Activated T-cell treated with anti-CD3 and anti-CD28 coated beads, Interleukin-2, amount 50 U/mL, for 4 hours (primary cell): ENCODE data around the gene ARID5A. TPM values are rescaled to one million over a fixed set of nuclear protein-coding genes. Genes with fewer than 3 reads are reported as not detected.

Experiments
- ATAC-seq, 2 donors: fragments of 200-7000 bp; cut with Tn5 transposase; one replicate each; pipeline ENCODE4 v1.10.0; 2021
- DNase-seq: peaks from one replicate; pipeline ENCODE4 v3.0.0-alpha.2; 2020
- H3K27me3 Mint-ChIP-seq: one replicate; pipeline ENCODE4 v1.8.0; 2021; ENCODE audit warnings: low read depth, mixed read lengths
- H3K36me3 Mint-ChIP-seq: one replicate; pipeline ENCODE4 v1.8.0; 2022; ENCODE audit warnings: mixed read lengths; ENCODE audit not compliant: insufficient read depth
- H3K4me1 Mint-ChIP-seq: one replicate; pipeline ENCODE4 v1.8.0; 2021; ENCODE audit warnings: low read depth, mixed read lengths
- H3K4me3 Mint-ChIP-seq: one replicate; pipeline ENCODE4 v1.8.0; 2021; ENCODE audit warnings: mild to moderate bottlenecking, moderate library complexity, mixed read lengths
- H3K9me3 Mint-ChIP-seq: one replicate; pipeline ENCODE4 v1.8.0; 2021; ENCODE audit warnings: mixed read lengths
- total RNA-seq, 3 donors: library from RNA; stranded (reverse); gene quantifications; one replicate each; pipeline ENCODE4 v1.2.1, GENCODE V29; 2021

Gene ARID5A
- total RNA-seq, 3 donors from 2014 or later: 131 to 169 (median 132) TPM

- DNase-seq: peak; percentile 76
- H3K9me3 Mint-ChIP-seq: no peaks in the 10 kb centered on the region
- peak; percentile 49 to 51 for ATAC-seq
- peak overlapping the region; percentile 95 for H3K4me3 Mint-ChIP-seq
- H3K27me3 Mint-ChIP-seq: no peaks in the 10 kb centered on the region
- peaks cover 20% of the 10 kb centered on the region for H3K36me3 Mint-ChIP-seq
- peaks cover 59% of the 10 kb centered on the region for H3K4me1 Mint-ChIP-seq
Observed at GRCh38 chr2:96537066-96537733, 648 bp downstream of the ARID5A start.

DNA sequence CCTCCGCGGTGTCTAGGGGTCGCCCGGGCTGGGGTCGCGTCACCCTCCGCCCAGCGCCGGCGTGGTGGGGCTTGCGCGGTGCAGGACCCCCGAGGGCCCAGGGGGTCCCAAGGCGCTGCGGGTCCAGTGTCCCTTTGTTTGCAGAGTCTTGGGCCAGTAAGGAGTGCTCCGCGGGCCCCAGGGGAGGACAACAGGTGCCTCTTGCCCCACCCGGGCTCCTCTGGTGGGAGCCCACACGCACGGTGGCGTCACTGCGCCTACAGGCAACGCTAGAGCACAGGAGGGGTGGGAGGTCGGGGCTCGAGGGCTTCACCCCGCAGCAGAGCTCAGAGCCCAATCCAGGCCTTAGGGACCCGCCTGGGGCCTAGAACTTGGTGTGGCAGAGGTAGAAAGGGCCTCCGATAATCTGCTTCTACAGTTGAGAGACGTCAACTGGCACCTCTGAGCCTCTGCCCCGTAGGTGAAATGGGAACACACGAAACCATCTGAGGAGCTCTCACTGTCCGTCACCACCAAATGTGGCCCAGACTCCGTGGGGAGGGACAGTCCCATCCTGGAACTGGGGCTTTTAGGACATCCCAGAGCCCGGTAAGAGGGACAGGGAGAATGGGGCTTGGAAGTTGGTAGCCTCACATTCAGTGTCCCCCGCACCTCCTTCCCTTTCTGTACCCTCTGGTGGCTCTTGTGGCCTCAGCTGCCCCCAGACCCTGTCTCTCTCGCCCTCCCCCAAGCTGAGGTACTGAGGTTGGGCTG is 1.4 kb downstream of the ARID5A start:
- ATAC-seq (peak; percentile 8 to 10), DNase-seq (peak; percentile 57)
- H3K4me3 Mint-ChIP-seq: peak overlapping the region; percentile 95
- H3K27me3 Mint-ChIP-seq: no peaks in the 10 kb centered on the region
- H3K4me1 Mint-ChIP-seq: peaks cover 59% of the 10 kb centered on the region
- peaks cover 23% of the 10 kb centered on the region for H3K36me3 Mint-ChIP-seq
- no peaks in the 10 kb centered on the region for H3K9me3 Mint-ChIP-seq

GRCh38 chr2:96538487-96539214 is 2.1 kb downstream of the ARID5A start:
- Mint-ChIP-seq H3K27me3 (no peaks in the 10 kb centered on the region), H3K4me1 (peaks cover 61% of the 10 kb centered on the region), H3K9me3 (no peaks in the 10 kb centered on the region), H3K36me3 (peaks cover 30% of the 10 kb centered on the region), H3K4me3 (peak overlapping the region; percentile 95)
- peak; percentile 91 for DNase-seq
- ATAC-seq: peak; percentile 44 to 49

- peaks cover 37% of the 10 kb centered on the region for H3K36me3 Mint-ChIP-seq
- H3K27me3 Mint-ChIP-seq: no peaks in the 10 kb centered on the region
- H3K9me3 Mint-ChIP-seq: no peaks in the 10 kb centered on the region
- ATAC-seq (peak in 1 of 2 donors; percentile 2), DNase-seq (peak; percentile 29)
- peak overlapping the region; percentile 95 for H3K4me3 Mint-ChIP-seq
- peaks cover 61% of the 10 kb centered on the region for H3K4me1 Mint-ChIP-seq
Observed at GRCh38 chr2:96539215-96539920, 2.8 kb downstream of the ARID5A start.

- H3K9me3 Mint-ChIP-seq: no peaks in the 10 kb centered on the region
- H3K4me3 Mint-ChIP-seq: peak overlapping the region; percentile 95
- H3K4me1 Mint-ChIP-seq: peaks cover 66% of the 10 kb centered on the region
- H3K27me3 Mint-ChIP-seq: no peaks in the 10 kb centered on the region
- no peak for ATAC-seq
- no peak for DNase-seq
- H3K36me3 Mint-ChIP-seq: peaks cover 42% of the 10 kb centered on the region
Observed at GRCh38 chr2:96540136-96540535, 3.6 kb downstream of the ARID5A start.

DNA sequence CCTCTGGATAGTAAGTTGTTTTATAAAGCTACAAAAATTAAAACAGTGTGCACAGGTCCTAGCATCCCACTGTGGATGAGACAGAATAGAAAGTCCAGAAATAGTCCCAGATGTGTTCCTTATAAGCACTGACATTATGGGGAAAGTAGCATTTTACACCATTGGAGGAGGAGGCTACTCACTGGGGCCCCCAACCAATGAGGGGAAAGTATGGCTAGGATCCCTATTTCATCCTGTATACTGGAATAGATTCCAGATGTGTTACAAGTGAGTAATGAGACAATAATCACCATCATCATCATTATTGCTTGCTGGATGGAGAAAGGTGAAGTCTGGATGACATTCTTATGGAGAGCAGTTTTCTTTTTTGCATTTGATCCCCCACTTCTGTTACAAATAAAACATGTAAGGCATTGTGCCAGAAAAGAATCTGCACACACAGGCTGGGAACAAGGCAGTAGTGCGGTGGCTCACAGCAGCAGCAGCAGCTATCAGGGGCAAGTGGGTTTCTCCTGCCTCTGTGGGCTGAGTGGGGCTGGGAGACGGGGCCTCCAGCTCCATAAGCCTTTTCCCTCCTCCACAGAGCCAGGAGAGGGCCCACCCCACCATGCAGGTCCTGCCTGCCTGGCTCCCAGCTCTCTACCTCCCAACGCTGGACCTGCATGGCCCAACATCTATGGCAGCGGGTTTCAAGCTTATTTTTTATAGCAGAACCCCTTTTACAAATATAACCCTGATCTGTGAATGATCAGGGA is 5.0 kb downstream of the ARID5A start:
- Mint-ChIP-seq H3K27me3 (no peaks in the 10 kb centered on the region), H3K36me3 (peaks cover 47% of the 10 kb centered on the region), H3K4me3 (peak overlapping the region; percentile 24), H3K9me3 (no peaks in the 10 kb centered on the region), H3K4me1 (peaks cover 76% of the 10 kb centered on the region)
- DNase-seq: no peak
- no peak for ATAC-seq

DNA sequence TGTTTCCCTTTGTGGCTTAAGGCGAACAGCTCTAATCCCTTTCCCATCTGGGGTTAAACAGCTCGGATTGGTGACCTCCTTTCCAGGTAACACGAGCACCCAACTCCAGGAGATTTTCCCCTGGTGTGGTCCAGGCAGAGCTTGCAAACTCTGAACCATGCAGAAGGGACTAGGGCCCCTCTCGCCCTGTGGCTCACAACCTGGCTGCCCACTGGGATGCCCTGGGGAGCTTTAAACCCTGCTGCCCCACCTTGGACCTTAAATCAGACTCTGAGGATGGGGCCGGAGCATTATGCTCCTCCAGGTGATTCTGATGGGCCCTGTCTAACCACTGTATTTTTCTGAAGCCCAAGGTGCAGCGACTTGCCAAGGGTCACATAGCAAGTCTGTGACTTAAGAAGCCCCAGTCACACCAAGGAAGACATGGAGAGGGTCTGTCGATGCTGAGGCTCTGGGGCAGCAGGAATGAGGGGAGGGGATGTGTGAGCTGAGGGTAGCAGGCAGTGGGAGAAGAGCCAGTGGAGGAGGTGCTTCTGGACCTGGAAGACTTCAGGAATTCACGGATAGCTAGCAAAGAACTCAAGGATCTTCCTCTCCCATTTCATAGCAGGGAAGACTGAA is 5.9 kb downstream of the ARID5A start:
- H3K4me1 Mint-ChIP-seq: peaks cover 83% of the 10 kb centered on the region
- DNase-seq: no peak

DNA sequence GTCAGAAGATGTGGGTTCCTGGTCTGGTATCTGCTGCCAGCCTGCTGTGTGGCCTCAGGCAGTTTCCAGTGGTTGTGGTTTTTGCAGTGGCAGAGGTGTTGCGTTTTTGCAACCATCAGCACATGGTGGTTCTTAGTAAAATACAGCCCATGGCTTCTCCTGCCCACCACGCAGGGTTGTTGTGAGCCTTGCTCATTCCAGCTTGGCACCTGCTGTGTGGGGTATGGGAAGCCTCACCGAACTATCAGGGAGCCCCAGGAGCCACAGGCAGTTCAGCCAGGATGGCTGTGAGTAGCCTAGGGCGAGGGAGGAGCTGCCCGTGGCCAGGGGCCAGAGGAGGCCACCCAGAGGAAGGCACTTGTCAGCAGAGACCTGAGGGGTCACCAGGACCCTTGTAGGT is 9.8 kb downstream of the ARID5A start:
- ATAC-seq (peak; percentile 33 to 39), DNase-seq (no peak)
- H3K4me1 Mint-ChIP-seq: peaks cover 58% of the 10 kb centered on the region
- H3K4me3 Mint-ChIP-seq: peak overlapping the region; percentile 41
- H3K36me3 Mint-ChIP-seq: peaks cover 41% of the 10 kb centered on the region
- H3K9me3 Mint-ChIP-seq: no peaks in the 10 kb centered on the region
- H3K27me3 Mint-ChIP-seq: no peaks in the 10 kb centered on the region

More for the DNA sequence above, 5.9 kb downstream of the ARID5A start:
- Mint-ChIP-seq H3K27me3 (no peaks in the 10 kb centered on the region), H3K4me3 (no peak overlapping the region), H3K9me3 (no peaks in the 10 kb centered on the region), H3K36me3 (peaks cover 52% of the 10 kb centered on the region)
- ATAC-seq: no peak

- H3K4me3 Mint-ChIP-seq: no peak overlapping the region
- H3K27me3 Mint-ChIP-seq: no peaks in the 10 kb centered on the region
- no peaks in the 10 kb centered on the region for H3K9me3 Mint-ChIP-seq
- peaks cover 39% of the 10 kb centered on the region for H3K36me3 Mint-ChIP-seq
- DNase-seq (no peak), ATAC-seq (peak; percentile 18 to 23)
- peaks cover 54% of the 10 kb centered on the region for H3K4me1 Mint-ChIP-seq
Observed at GRCh38 chr2:96546797-96547196, 10.2 kb downstream of the ARID5A start.

GRCh38 chr2:96547203-96547641 is 10.7 kb downstream of the ARID5A start:
- Mint-ChIP-seq H3K4me1 (peaks cover 51% of the 10 kb centered on the region), H3K36me3 (peaks cover 41% of the 10 kb centered on the region)

GRCh38 chr2:96547731-96548171 is 11.2 kb downstream of the ARID5A start:
- Mint-ChIP-seq H3K27me3 (no peaks in the 10 kb centered on the region), H3K4me3 (no peak overlapping the region), H3K9me3 (no peaks in the 10 kb centered on the region), H3K4me1 (peaks cover 46% of the 10 kb centered on the region), H3K36me3 (peaks cover 40% of the 10 kb centered on the region)
- ATAC-seq: no peak
- no peak for DNase-seq

More at GRCh38 chr2:96547203-96547641, 10.7 kb downstream of the ARID5A start:
- Mint-ChIP-seq H3K4me3 (peak overlapping the region; percentile 21), H3K9me3 (no peaks in the 10 kb centered on the region), H3K27me3 (no peaks in the 10 kb centered on the region)
- no peak for DNase-seq
- no peak for ATAC-seq

- Mint-ChIP-seq H3K27me3 (no peaks in the 10 kb centered on the region), H3K4me3 (no peak overlapping the region), H3K36me3 (peaks cover 37% of the 10 kb centered on the region), H3K4me1 (peaks cover 45% of the 10 kb centered on the region), H3K9me3 (no peaks in the 10 kb centered on the region)
- ATAC-seq (no peak), DNase-seq (no peak)
Observed at GRCh38 chr2:96548558-96549465, 12.3 kb downstream of the ARID5A start.
